HG03097 (cell line): ENCODE measurements around the gene MEX3C.

ENCODE experiments used
- ATAC-seq: cut with Tn5 transposase; IDR thresholded peaks from one replicate; pipeline ENCODE4 v1.9.1; 2021; ENCODE audit not compliant: unreplicated experiment, low FRiP score

The MEX3C gene

DNA sequence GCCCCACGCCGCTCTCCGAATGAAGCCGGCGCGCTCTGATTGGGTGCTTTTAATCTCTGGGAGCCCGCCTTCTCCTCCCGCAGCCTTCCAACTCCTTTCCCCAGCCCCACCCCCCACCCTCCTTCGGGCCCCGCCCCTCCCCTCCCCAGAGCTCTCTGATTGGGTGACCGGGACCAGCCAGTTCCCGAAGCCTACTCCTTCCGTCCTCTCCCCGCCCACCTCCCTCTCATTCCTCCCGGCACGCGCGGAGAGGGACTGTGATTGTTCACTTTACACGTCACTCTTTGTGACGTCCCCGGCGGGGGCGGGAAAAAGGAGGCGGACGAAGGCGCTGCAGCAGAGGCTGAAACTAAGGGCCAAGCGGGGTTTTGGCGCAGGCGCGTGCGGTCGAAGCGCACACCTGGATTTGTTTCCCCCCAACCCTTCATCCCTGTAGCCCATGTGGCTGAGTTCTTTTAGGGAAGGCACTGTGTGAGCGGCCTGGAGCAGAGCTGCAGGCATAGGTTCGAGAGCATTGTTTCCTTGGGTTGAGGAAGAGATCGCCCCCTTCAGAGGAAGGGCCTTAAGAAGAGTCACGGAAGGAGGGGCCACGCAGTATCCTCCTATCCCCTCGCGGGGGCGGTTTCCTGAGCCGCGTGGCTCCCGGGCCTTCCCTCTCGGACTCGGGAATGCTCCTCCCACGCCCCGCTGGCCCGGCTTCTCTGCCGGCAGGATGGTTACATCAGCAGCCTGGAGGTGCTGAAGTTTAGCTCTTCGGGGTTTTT lies at the start of gene MEX3C:
Gene MEX3C (minus strand): TSS at position 21 of the 764 bp plus-strand sequence. CDS start 361 bp downstream, outside the sequence.
- ATAC-seq: peak; percentile 87

DNA sequence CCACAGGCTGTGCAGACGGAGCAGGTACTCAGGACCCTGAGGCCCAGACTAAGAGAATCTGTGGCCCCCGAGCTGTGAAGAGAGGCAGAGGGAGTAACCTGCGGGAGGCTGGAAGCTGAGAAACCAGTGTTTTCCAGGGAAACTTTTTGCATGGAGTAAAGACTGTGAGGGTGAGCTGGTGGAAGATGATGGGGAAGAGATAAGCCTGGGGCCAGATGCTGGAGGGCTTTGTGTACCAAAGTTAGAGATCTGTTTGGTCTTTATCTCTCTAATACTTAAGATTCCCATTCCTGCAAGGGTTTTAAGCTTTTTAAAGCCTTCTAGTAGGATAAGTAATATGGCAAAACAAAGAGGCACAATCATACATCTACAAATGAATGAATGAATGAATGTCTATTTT lies 43.7 kb upstream of the MEX3C start:
- ATAC-seq: no peak

DNA sequence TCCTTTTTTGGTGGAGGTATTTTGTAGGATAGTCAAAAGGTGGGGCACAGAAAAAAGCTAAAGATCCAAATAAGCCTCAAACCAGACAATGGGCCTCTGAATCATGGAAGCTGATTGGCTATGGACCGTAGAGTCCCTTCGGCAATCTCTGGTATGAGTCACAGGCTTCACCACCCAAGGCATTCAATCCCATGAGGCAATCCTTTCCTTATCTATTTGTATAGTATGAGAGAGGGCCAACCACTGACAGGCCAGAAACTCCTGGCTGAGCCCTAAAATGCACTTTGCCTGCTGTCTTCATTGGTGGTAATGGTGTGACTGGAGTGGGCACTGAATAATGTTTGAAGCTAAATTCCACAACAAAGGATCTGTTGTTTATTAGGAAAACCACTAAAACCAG lies 38.7 kb upstream of the MEX3C start:
- no peak for ATAC-seq

DNA sequence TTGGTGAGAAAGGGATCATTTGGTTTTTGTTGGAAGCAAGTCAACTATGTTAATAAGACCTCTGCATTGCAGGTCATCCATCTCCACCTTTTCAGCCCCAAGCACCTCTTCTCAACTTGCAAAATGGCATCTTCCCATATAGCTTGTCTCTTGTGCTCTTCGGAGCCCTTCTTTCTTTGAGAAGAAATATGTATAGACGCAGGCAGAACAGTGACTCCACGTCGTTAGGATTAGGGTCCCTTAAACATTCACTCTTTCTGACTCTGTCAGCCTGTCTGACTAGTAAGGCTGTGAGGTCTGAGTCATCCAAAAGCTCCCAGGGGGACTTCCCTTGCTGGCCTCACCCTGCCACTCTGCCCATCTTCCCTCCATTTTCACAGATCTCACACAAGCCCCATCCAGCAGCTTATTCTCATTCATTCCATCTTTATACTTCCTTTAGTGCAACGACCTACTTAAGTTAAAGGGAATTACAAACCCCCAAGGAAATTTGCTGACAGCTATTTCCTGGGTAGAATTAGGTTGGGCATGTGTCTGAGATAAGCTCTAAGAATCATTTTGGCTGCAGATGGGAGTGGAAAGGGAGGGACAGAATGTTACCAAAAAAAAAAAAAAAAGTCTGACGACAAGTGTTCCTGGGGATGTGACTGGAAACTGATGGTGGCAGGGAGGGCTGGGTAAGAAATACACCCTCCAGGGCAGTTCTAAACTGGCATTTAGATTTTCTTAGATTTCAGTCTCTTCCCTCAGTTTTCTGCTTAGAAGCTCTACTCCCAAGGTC lies 37.7 kb upstream of the MEX3C start:
- ATAC-seq: peak; percentile 91

DNA sequence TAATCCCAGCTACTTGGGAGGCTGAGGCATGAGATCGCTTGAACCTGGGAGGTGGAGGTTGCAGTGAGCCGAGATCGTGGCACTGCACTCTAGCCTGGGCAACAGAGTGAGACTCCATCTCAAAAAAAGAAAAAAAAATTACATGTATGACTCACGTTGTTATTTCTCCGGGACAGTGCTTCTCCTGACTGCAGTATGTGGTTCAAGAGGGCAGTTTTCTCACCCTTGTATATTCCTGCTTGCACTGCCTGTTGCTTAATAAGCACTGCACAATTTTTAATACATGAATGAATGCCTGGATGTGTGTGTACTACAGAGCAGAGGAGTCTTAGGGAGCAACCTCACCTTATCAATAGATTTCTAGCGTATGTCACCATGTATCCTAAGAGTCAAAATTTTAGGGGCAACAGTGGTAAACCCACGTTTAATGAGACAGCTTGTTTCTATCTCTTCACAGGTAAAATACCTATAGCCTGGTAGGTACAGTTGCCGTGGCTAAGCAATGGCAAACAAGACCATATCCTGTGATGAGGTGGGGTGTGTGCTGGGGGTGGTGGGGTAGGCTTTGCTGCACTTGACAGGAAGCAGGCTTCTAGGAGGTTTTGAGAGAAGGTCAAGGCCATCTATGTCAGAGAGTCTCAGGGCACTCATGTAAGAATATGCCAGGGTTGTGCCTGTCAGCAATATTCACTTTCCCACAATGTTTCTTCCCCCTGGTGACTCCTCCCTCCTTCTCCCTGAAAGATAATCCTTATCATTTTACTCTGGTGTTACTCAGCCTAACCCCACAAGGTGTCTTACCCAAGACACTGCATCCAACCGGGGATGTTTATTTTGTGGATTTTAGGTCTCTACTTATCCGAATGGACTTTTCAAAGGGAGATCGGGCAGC lies 36.9 kb upstream of the MEX3C start:
- ATAC-seq: no peak

DNA sequence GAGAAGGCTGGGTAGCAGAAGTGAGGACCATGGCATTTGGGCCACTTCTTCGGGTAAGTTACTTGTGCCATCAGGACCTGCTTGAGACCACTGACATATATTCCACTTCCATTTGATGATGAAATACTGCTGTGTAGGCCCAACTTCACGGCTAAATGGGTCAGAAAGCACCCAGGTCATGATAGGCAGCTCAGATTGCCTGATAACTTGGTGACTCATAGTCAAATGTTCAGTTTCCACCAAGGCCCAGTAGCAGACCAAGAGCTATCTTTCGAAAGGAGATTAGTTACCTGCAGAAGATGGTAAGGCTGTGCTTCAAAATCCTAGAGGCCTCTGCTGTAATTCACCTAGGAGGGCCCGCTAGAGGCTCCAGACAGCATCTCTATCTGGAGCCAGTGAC lies 31.8 kb upstream of the MEX3C start:
- no peak for ATAC-seq

DNA sequence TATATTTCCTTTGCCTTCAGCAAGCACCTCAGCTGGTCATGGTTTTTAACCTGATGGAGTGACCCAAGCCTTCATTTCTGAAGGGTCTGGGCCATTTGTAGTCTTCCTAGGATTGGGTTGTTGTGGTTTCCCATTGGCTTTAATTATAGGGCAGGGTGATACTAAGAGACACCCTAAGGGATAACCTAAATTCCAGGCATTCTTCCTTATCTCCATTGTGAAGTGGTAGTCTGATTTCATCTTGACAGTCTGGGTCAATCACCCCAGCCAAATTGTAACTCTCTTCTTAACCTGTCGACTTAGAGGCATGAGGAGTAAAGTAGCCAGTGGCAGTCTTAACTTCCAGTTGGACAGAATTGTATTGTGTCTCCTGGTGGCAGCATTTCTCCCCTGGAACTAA lies 30.2 kb upstream of the MEX3C start:
- ATAC-seq: no peak

DNA sequence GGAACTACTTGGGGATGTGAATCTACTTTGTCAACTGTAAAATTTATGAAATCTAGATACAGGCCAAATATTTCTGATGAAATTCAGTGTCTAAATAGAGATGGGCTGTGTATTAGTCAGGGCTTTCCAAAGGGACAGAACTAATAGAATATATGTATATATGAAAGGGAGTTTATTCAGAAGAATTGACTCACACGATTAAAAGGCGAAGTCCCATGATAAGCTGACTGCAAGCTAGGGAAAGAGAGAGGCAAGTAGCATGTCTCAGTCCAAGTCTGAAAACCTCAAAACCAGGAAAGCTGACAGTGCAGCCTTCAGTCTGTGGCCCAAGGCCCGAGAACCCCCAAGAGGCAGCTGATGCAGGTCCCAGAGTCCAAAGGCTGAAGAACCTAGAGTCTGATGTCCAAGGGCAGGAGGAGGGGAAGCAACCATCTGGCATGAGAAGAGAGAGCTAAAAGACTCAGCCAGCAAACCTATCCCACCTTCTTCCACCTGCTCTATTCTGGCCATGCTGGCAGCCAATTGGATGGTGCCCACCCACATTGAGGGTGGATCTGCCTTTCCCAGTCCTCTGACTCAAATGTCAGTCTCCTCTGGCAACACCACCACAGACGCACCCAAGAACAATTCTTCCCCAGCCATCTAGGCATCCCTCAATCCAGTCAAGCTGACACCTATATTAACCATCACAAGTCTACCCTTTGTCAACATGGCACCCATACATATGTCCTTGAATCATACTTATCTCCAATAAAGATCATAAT lies 29.3 kb upstream of the MEX3C start:
- no peak for ATAC-seq

DNA sequence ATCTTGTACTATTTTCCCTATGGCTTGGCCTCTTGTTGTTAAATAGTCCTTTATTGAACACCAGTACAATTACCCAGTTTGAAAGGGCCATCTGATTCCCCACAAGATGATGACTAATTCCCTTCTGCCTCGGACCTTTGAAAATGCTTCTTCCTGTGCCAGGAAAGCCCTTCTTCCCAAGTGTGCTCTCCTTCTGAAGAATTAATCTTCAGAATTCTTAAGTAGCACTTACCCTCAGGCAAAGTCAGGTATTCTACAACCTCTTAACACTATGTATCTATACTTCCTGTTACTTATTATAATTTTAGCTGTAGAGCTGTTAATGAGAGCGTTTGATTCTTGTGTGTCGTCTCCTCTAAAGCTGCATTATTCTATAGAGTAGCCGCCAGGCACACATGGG lies 28.6 kb upstream of the MEX3C start:
- ATAC-seq: no peak

DNA sequence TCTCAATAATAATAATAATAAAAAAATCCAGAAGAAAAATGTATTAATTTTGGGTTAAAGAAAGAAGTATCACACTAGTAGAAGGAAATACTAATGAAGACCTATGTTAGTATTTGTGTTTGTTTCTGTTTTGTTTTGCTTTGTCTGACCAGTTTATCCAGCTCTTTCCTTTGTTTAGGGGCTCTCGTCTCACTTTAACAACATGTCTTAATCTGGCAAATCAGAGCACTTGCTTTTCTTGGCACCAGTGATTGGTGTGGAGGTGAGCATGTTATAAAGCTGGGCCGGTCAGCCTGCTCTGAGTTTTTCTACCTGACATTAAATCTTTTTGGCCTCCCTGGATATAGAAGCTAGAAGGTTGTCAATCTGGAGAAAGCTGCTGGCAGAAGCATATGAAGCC lies 15.1 kb upstream of the MEX3C start:
- ATAC-seq: no peak

DNA sequence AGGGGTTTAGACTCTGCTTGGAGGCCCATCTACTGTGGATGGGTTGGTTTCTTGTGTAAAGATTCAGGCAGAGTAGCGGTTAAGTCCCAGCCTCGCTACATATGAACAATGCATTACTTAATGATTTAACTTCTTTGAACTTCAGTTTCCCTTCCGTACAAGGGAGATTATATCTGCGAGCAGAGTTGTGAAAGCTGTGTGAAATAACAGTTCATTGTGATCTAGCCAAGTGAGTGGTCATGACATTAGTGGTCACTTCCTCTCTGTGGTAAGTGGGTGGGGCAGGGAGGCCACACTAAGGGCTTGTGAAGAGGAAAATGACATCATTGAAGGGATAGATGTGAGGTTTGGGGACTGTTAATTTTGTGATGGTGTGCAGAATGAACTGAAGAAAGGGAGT lies 14.1 kb upstream of the MEX3C start:
- peak; percentile 100 for ATAC-seq

DNA sequence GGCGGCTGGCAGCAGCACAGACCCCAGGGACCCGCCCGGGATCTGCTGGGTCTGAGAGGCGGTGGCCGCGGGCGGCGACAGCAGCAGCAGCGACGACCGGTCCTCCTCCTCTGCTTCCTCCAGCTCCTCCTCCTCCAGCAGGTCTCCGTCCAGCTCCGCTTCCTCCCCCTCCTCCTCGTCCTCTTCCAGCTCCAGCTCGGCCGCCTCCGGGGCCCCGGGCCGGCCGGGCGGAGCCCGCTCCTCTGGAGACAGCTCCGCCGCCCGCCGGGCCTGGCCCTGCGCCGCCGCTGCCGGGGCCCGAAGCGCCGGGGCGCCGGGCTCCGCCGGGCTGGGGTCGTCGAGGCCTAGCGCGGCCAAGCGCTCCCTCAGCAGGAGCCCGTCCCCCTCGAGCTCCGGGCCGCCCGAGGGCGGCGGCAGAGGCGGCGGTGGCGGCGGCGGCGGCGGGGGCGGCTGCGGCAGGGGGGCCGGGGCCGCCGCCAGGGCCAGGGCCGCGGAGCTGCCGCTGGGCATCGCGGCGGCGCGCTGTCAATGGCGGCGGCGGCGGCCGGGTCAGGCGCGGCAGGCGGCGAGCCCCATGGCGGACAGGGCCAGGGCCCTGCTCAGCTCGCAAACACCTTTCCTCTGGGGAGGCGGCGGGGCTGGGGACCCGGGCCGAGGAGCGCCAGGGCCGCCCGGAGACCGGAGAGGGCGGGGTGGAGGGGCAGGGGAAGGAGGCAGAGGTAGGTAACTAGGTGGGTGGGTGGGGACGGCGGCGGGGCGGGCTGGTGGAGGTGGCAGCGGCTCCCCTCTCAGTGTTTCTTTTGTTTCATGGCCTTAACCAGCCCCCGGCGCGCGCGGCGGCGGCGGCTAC lies 445 bp downstream of the MEX3C start:
- ATAC-seq: peak; percentile 7

DNA sequence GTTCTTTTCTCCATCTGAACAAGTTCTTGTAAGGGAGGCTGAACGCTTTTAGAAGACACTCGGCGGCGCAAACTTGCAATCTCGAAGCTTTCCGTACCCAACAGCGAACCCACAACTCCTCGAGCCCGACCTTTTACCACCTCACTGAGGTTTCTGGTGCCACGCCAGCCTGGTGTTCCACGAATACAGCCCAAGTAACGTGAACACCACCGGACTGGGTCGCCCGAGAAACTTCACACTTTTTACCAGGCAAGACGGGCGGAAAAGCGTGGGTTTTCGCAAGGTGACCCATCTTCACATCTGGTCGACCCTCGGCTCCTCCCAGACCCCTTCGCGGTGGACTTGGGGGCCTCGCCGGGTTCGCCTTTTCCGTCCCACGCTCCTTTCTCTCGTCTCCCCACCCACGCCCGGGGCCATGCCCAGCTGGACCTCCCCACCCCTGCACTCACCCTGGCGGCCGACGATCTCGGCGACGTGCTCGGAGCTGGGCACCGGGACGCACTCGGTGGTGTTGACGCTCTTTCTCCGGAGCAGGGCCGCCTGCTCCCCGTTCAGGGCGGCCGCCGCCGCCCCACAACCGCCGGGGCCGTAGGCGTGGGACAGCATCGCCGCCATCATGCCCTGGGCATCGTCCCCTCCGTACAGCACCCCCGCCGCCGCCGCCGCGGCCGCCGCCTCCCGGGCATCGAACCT lies 1.2 kb downstream of the MEX3C start:
- ATAC-seq: no peak

DNA sequence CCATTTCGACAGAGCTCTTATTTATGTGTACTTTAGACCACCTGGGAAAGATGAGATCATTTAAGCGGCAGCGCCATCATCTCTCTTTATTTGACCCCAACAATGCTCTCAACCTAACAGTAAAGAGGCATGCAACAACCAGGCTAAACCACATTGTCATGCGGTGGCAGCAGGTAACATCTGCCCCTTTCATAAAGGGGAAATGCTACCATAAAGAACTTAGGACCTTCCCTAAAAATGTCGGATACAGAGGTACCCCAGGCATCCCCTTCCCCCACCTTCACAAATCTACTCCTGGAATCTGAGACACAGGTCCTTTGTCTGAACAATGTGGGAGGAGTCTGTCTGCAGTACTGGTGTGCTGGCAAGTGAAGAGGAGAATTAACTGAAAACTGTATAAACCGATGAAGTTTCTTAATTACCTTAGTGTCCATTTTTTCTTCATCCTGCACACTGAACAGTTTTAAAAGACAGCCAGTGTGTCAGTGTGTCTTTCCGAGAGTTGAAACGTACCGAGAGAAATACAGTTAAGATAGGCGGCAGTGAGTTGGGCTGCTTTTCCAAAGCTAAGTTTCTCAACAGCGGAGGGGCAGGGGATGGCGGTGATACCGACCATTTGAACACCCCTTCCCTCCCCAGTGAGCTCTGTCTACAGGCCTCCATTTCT lies 1.9 kb downstream of the MEX3C start:
- ATAC-seq: no peak

DNA sequence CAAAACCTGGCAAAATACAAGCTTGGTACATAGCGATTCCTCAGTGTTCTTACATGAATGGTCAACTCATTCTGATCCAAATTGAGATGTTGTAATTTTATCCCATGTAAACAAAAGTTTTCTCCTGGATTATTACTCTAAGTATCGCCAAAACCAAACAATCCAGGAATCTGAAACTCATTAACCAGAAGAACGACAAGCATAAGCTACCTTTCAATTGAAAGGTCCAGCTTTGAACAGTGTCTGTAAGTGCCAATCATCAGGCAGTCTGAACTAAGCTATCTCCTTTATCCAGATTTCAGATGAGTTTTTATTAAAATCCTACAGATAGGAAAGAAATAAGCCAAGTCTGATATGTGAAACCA lies 2.4 kb downstream of the MEX3C start:
- no peak for ATAC-seq

DNA sequence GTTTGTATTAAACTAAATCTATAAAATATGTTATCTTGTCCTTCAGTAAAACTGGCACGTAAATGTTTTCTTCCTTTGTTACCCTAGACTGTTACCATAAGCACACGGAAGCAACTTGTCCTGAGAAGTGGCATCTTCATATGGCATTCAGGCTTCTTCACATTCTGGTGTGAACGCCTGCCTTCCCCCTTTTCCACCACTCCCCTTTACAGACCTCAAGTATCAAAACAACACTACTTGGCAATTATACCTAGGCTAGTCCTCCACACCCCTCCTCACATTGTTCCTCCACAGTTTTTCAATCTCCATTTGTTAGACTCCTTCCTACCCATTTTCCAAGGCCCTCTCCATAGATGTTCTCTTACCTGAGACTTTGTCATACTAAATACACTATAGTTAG lies 2.9 kb downstream of the MEX3C start:
- ATAC-seq: no peak

DNA sequence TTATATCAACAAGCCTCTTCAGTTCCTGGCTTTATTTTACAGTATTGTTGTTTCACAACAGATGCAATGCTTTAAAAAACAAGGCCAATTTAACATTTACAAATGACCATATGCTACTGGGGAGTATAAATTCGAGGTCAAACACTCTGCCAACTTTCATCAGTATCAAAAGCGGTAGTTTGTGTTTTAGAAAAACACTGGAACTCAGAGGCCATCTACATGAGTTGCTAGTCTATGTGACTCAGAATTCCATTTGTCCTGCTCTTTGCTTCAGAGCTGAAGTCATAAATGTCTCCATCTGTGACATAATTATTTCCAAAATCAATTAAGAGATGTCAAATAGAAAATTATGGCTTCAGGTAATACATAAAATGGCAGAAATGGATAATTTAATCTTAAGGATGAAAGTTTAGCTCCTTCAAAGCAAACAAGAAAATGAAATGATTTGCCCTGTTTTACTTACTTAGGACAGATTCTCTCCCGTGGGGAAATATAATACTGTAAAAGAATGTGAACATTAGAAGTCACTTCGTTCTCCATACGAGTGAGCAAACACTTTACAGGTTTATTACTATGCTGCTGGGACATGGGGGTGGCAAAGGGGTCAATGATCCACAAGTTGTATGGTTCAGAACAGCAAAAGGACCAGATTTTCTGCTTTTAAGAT lies 3.7 kb downstream of the MEX3C start:
- ATAC-seq: no peak

DNA sequence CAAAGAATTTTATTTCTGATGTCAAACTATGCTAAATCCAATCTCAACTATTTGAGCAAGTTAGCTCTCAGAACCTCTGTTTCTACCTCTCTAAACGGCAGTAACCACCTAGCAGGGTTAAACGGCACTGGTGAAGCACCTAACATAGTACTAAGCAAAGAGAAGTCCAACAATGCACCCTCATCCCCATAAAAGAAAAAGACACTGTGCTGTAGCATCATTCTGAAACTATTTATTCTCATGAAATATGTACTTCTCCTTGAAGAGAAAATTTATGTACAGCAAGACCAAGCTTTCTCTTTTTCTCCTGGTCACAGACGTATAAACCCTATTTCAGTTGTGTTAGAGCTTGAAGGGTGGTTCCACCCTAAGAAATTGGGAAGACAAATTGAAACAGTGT lies 4.8 kb downstream of the MEX3C start:
- ATAC-seq: no peak
